Bronchial epithelial cell (primary cell): Measurements from ENCODE around the gene SLC24A1. TPM values are rescaled to one million over a fixed set of nuclear protein-coding genes. Genes with fewer than 3 reads are reported as not detected.

Source experiments
- DNase-seq: peaks from one replicate; pipeline ENCODE4 v3.0.0-alpha.2; 2010; ENCODE audit warnings: low read depth
- FAIRE-seq: peaks from 2 replicates; lab custom pipeline; 2011; peaks lifted over from hg19 to GRCh38; lab: Jason Lieb, UNC
- H3K27me3 ChIP-seq: 2 replicates; pipeline ENCODE4 v1.5.1; 2011; ENCODE audit warnings: low read length; ENCODE audit not compliant: control insufficient read depth, insufficient read depth
- H3K36me3 ChIP-seq: 2 replicates; pipeline ENCODE4 v1.5.1; 2011; ENCODE audit warnings: low read length; ENCODE audit not compliant: control insufficient read depth, insufficient read depth
- H3K4me3 ChIP-seq: 2 replicates; pipeline ENCODE4 v1.5.1; 2011; ENCODE audit warnings: mild to moderate bottlenecking, low read depth, low read length, control low read depth
- total RNA-seq: library from RNA; depleted of rRNA; stranded (reverse); fragments of >200 nt; gene quantifications from 2 replicates; pipeline ENCODE4 v1.2.1, GENCODE V29; 2014
- TF ChIP-seq, protein P1 (sequence below): IDR thresholded peaks from 2 replicates; pipeline ENCODE4 v1.5.1; 2011; ENCODE audit warnings: mild to moderate bottlenecking, moderate library complexity, low read length, control low read depth, inconsistent platforms; ENCODE audit not compliant: insufficient read depth, severe bottlenecking

SLC24A1 gene
- total RNA-seq, 1 donor from 2014 or later, result 1.6 TPM

DNA sequence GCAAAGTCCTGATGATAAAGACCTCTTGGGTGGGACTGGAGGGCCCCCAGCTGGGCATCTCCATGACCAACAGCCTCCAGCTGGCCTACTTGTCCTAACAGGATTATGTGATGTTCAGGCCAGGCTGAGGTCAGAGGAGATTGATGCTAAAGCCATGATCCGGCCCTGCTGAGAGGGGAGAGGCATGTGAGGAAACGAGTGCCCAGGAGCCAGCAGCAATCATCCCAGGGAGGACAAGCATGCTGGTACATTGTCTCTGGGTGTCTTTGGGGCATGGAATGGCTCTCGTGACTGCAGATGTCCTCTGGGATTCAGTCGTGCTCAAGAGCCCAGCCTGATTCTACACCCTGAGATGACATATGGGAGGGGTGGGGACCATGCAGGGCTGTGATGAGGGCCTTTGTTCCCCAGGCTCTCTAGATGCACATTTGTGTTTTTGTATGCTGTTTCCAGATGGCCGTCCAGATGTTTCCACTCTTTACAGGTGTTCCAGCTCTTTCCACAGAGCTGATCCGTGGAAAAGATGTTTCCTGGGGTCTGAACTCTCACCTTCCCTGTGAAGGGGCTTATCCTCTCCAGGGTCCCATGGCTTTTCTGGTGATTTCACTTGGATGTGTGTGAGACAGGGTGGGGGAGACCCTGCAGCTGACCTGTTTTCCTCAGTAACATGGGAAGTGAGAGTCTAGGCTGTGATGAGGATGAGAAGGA, 20.2 kb downstream of the SLC24A1 start:
- Histone ChIP-seq H3K36me3 (no peaks in the 10 kb centered on the region), H3K4me3 (no peak overlapping the region), H3K27me3 (no peaks in the 10 kb centered on the region)
- TF ChIP-seq, protein P1, sequence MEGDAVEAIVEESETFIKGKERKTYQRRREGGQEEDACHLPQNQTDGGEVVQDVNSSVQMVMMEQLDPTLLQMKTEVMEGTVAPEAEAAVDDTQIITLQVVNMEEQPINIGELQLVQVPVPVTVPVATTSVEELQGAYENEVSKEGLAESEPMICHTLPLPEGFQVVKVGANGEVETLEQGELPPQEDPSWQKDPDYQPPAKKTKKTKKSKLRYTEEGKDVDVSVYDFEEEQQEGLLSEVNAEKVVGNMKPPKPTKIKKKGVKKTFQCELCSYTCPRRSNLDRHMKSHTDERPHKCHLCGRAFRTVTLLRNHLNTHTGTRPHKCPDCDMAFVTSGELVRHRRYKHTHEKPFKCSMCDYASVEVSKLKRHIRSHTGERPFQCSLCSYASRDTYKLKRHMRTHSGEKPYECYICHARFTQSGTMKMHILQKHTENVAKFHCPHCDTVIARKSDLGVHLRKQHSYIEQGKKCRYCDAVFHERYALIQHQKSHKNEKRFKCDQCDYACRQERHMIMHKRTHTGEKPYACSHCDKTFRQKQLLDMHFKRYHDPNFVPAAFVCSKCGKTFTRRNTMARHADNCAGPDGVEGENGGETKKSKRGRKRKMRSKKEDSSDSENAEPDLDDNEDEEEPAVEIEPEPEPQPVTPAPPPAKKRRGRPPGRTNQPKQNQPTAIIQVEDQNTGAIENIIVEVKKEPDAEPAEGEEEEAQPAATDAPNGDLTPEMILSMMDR, result no peak
- DNase-seq (no peak), FAIRE-seq (no peak)

GRCh38 chr15:65642594-65642993, 20.9 kb downstream of the SLC24A1 start:
- DNase-seq, result peak; percentile 39
- H3K27me3 ChIP-seq, result no peaks in the 10 kb centered on the region
- TF ChIP-seq, protein P1, result no peak
- no peaks in the 10 kb centered on the region for H3K36me3 ChIP-seq
- no peak for FAIRE-seq
- no peak overlapping the region for H3K4me3 ChIP-seq

GRCh38 chr15:65644282-65644681, 22.5 kb downstream of the SLC24A1 start:
- H3K27me3 ChIP-seq, result no peaks in the 10 kb centered on the region
- DNase-seq (no peak), FAIRE-seq (no peak)
- H3K36me3 ChIP-seq, result no peaks in the 10 kb centered on the region
- TF ChIP-seq, protein P1, result no peak
- H3K4me3 ChIP-seq, result no peak overlapping the region

- no peak for FAIRE-seq
Observed at GRCh38 chr15:65645392-65645791, 23.7 kb downstream of the SLC24A1 start.

GRCh38 chr15:65646486-65646885, 24.7 kb downstream of the SLC24A1 start:
- Histone ChIP-seq H3K36me3 (no peaks in the 10 kb centered on the region), H3K27me3 (no peaks in the 10 kb centered on the region), H3K4me3 (no peak overlapping the region)
- DNase-seq (no peak), FAIRE-seq (no peak)
- TF ChIP-seq, protein P1, result no peak

More at GRCh38 chr15:65645392-65645791, 23.7 kb downstream of the SLC24A1 start:
- no peak for DNase-seq
- TF ChIP-seq, protein P1, result no peak
- Histone ChIP-seq H3K27me3 (no peaks in the 10 kb centered on the region), H3K4me3 (no peak overlapping the region), H3K36me3 (no peaks in the 10 kb centered on the region)
